HG03442 (cell line): ENCODE results near the gene GPX5.
A peak's percentile ranks its signal among the peaks of the same experiment; 100 is the strongest.
"Not testable (repeated sequence)": the region's sequence is repeated elsewhere in the genome, so short reads cannot be mapped to it uniquely, and the experiment has no call there.

Experiments
- ATAC-seq: cut with Tn5 transposase; IDR thresholded peaks from one replicate; pipeline ENCODE4 v1.9.1; 2021; ENCODE audit warnings: mild to moderate bottlenecking, moderate library complexity; ENCODE audit not compliant: unreplicated experiment

Gene GPX5

GRCh38 chr6:28511628-28512300 is 13.9 kb upstream of the GPX5 start:
- no peak for ATAC-seq

GRCh38 chr6:28512387-28512786 is 13.3 kb upstream of the GPX5 start:
- not testable (repeated sequence) for ATAC-seq

GRCh38 chr6:28515676-28516075 is 10.0 kb upstream of the GPX5 start, which contains the start of gene GPX6:
Gene GPX6 (minus strand): TSS chr6:28515793. CDS start chr6:28515743, 50 bp downstream.
- no peak for ATAC-seq

GRCh38 chr6:28517964-28518363 is 7.7 kb upstream of the GPX5 start:
- no peak for ATAC-seq

- no peak for ATAC-seq
Observed at GRCh38 chr6:28522594-28523240, 3.0 kb upstream of the GPX5 start.

- ATAC-seq, result no peak
Observed at GRCh38 chr6:28523241-28523622, 2.4 kb upstream of the GPX5 start.

- no peak for ATAC-seq
Observed at GRCh38 chr6:28530777-28531176, 5.1 kb downstream of the GPX5 start.

GRCh38 chr6:28531479-28532128 is 5.9 kb downstream of the GPX5 start:
- ATAC-seq, result no peak

- no peak for ATAC-seq
Observed at GRCh38 chr6:28534306-28534705, 8.6 kb downstream of the GPX5 start.

GRCh38 chr6:28534875-28535274 is 9.2 kb downstream of the GPX5 start:
- no peak for ATAC-seq

GRCh38 chr6:28537065-28537464 is 11.4 kb downstream of the GPX5 start:
- ATAC-seq, result no peak

GRCh38 chr6:28537509-28538140 is 11.9 kb downstream of the GPX5 start:
- peak; percentile 45 for ATAC-seq

GRCh38 chr6:28541996-28542395 is 16.3 kb downstream of the GPX5 start:
- ATAC-seq, result no peak

- ATAC-seq, result peak; percentile 61
Observed at GRCh38 chr6:28542440-28543296, 17.0 kb downstream of the GPX5 start.

GRCh38 chr6:28543651-28544610 is 18.2 kb downstream of the GPX5 start:
- ATAC-seq, result no peak

- ATAC-seq, result no peak
Observed at GRCh38 chr6:28545955-28546354, 20.3 kb downstream of the GPX5 start.

GRCh38 chr6:28547003-28547402 is 21.3 kb downstream of the GPX5 start:
- ATAC-seq, result not testable (repeated sequence)

- ATAC-seq, result no peak
Observed at GRCh38 chr6:28551891-28552666, 26.4 kb downstream of the GPX5 start.
